CD4-positive, alpha-beta T cell treated with Interleukin-15 for 4 hours (primary cell): ENCODE data around the gene ZNF467.

Source experiments
- DNase-seq: peaks from one replicate; pipeline ENCODE4 v3.0.0-alpha.2; 2020; ENCODE audit warnings: low spot score

ZNF467 gene

GRCh38 chr7:149725916-149726315, 47.5 kb downstream of the ZNF467 start:
- DNase-seq: no peak

GRCh38 chr7:149725426-149725821, 48.0 kb downstream of the ZNF467 start:
- no peak for DNase-seq

GRCh38 chr7:149724661-149725425, 48.5 kb downstream of the ZNF467 start:
- no peak for DNase-seq

- no peak for DNase-seq
Observed at GRCh38 chr7:149723795-149724495, 49.4 kb downstream of the ZNF467 start.

GRCh38 chr7:149723082-149723767, 50.2 kb downstream of the ZNF467 start:
- no peak for DNase-seq

- DNase-seq: no peak
Observed at GRCh38 chr7:149722356-149722957, 50.9 kb downstream of the ZNF467 start.

- no peak for DNase-seq
Observed at GRCh38 chr7:149721084-149721601, 52.2 kb downstream of the ZNF467 start.

GRCh38 chr7:149720372-149721083, 52.9 kb downstream of the ZNF467 start:
- no peak for DNase-seq

GRCh38 chr7:149719912-149720335, 53.5 kb downstream of the ZNF467 start:
- no peak for DNase-seq

- no peak for DNase-seq
Observed at GRCh38 chr7:149719050-149719899, 54.1 kb downstream of the ZNF467 start.

- DNase-seq: no peak
Observed at GRCh38 chr7:149718730-149719049, 54.7 kb downstream of the ZNF467 start.

- no peak for DNase-seq
Observed at GRCh38 chr7:149717481-149717880, 55.9 kb downstream of the ZNF467 start.

- no peak for DNase-seq
Observed at GRCh38 chr7:149716932-149717307, 56.5 kb downstream of the ZNF467 start.

- DNase-seq: no peak
Observed at GRCh38 chr7:149716007-149716931, 57.1 kb downstream of the ZNF467 start.

GRCh38 chr7:149715476-149715875, 57.9 kb downstream of the ZNF467 start:
- no peak for DNase-seq

GRCh38 chr7:149714910-149715471, 58.4 kb downstream of the ZNF467 start:
- peak; percentile 38 for DNase-seq
